Measurements from ENCODE around the gene ACSM3. TPM values are rescaled to one million over a fixed set of nuclear protein-coding genes. Genes with fewer than 3 reads are reported as not detected.
A peak's percentile ranks its signal among the peaks of the same experiment; 100 is the strongest.
"Not testable (repeated sequence)": the region's sequence is repeated elsewhere in the genome, so short reads cannot be mapped to it uniquely, and the experiment has no call there.

Gene ACSM3, protein sequence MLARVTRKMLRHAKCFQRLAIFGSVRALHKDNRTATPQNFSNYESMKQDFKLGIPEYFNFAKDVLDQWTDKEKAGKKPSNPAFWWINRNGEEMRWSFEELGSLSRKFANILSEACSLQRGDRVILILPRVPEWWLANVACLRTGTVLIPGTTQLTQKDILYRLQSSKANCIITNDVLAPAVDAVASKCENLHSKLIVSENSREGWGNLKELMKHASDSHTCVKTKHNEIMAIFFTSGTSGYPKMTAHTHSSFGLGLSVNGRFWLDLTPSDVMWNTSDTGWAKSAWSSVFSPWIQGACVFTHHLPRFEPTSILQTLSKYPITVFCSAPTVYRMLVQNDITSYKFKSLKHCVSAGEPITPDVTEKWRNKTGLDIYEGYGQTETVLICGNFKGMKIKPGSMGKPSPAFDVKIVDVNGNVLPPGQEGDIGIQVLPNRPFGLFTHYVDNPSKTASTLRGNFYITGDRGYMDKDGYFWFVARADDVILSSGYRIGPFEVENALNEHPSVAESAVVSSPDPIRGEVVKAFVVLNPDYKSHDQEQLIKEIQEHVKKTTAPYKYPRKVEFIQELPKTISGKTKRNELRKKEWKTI
- total RNA-seq: 0.40 and 0.48 TPM in 2 replicates
- long read RNA-seq, partial matches to known transcripts: 0 of 2 reads
- long read RNA-seq, other reads (novel, unspliced or antisense): 2 of 2 reads

DNA sequence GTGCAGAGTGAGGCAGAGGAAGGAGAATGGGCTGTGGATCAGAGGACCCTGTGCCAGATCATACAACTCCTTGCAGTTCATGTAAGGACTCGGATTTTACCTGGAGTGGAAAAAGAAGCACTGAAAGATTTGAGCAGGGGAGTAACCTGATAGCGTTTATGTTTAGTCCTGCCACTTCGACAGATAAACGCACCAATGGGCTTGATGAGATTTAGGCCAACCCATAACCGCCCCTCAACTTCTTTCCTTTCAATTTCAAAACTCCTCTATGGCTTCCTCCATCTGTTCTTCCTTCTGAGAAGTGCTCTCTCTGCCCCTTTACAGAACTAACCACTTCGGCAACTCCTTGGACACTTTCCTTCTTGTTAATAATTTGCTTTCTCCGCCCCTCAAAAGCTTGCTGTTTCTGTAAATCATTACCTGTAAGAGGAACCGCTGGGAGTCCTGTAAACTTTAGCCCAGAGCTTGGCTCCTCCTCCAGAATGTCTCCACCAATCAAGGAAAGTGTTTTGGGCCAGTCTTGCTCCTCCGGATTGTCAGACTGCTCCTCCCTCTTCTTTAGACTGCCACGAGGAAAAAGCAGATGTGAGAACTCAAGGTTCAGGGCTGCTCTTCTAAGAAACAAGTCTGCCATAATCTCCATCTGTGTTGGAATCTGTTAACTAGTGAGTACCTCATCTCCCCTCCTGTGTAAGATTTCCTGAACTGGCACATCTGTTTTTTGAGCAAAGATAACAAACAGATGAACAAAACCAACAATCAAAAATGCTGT is at the start of gene ACSM3:
Gene ACSM3, plus strand, starts transcription at position 554 of the 772 bp plus-strand sequence. CDS start 6,021 bp downstream, outside the sequence.
- Mint-ChIP-seq H3K27me3 (ENCODE audit: low read depth) (peaks cover 14% of the 10 kb centered on the region), H3K27ac (ENCODE audit: unreplicated experiment) (peak within 1 kb of the TSS; percentile 8), H3K9me3 (peaks cover 5% of the 10 kb centered on the region), H3K36me3 (ENCODE audit: low read depth) (no peaks in the 10 kb centered on the region), H3K4me3 (peak within 1 kb of the TSS; percentile 68), H3K4me1 (peaks cover 6% of the 10 kb centered on the region)
- TF ChIP-seq, protein P1, sequence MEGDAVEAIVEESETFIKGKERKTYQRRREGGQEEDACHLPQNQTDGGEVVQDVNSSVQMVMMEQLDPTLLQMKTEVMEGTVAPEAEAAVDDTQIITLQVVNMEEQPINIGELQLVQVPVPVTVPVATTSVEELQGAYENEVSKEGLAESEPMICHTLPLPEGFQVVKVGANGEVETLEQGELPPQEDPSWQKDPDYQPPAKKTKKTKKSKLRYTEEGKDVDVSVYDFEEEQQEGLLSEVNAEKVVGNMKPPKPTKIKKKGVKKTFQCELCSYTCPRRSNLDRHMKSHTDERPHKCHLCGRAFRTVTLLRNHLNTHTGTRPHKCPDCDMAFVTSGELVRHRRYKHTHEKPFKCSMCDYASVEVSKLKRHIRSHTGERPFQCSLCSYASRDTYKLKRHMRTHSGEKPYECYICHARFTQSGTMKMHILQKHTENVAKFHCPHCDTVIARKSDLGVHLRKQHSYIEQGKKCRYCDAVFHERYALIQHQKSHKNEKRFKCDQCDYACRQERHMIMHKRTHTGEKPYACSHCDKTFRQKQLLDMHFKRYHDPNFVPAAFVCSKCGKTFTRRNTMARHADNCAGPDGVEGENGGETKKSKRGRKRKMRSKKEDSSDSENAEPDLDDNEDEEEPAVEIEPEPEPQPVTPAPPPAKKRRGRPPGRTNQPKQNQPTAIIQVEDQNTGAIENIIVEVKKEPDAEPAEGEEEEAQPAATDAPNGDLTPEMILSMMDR (conservative IDR thresholded peaks at IDR 0.05): no peak
- DNase-seq (ENCODE audit: low read depth, low spot score): no peak

DNA sequence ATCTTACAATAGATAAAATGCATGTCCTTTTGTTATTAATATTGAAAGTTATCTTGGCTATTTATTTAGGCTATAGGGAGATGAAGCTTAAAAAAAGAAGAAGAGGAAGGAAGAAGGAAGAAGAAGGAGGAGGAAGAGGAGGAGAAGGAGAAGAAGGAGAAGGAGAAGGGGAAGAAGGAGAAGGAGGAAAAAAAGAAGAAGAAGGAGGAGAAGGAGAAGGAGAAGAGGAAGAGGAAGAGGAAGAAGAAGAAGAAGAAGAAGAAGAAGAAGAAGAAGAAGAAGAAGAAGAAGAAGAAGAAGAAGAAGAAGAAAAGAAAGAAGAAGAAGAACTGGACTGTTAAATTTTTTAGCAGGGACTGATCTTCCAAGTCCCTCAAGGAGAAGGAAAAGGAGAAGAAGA is 46.1 kb upstream of the ACSM3 start:
- peaks cover 25% of the 10 kb centered on the region for H3K27me3 Mint-ChIP-seq (ENCODE audit: low read depth)
- not testable (repeated sequence) for H3K27ac Mint-ChIP-seq (ENCODE audit: unreplicated experiment); DNase-seq (ENCODE audit: low read depth, low spot score); H3K36me3 Mint-ChIP-seq (ENCODE audit: low read depth); H3K4me1 Mint-ChIP-seq; H3K4me3 Mint-ChIP-seq; H3K9me3 Mint-ChIP-seq

DNA sequence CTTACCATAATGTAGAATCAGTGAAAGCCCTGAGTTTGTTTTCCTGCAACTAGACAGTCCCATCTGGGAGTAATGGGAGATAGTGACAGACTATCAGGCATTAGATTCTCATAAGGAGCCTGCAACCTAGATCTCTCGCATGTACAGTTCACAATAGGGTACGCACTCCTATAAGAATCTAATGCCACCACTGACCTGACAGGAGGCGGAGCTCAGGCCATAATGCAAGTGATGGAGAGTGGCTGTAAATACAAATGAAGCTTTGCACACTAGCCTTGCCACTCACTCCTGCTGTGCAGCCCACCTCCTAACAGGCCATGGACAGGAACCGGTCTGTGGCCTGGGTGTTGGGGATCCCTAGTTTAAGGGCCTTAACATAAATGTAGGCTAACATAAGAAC is 43.6 kb upstream of the ACSM3 start:
- H3K9me3 Mint-ChIP-seq: no peaks in the 10 kb centered on the region

GRCh38 chr16:20726661-20727060 is 37.2 kb upstream of the ACSM3 start:
- no peaks in the 10 kb centered on the region for H3K4me1 Mint-ChIP-seq
- H3K36me3 Mint-ChIP-seq (ENCODE audit: low read depth): no peaks in the 10 kb centered on the region
- H3K27me3 Mint-ChIP-seq (ENCODE audit: low read depth): no peaks in the 10 kb centered on the region
- no peak for DNase-seq (ENCODE audit: low read depth, low spot score)
- TF ChIP-seq, protein P1 (conservative IDR thresholded peaks at IDR 0.05): no peak
- no peak overlapping the region for H3K4me3 Mint-ChIP-seq
- H3K27ac Mint-ChIP-seq (ENCODE audit: unreplicated experiment): no peak overlapping the region
- no peaks in the 10 kb centered on the region for H3K9me3 Mint-ChIP-seq

More for the DNA sequence above, 43.6 kb upstream of the ACSM3 start:
- no peak overlapping the region for H3K27ac Mint-ChIP-seq (ENCODE audit: unreplicated experiment)
- no peaks in the 10 kb centered on the region for H3K36me3 Mint-ChIP-seq (ENCODE audit: low read depth)
- no peaks in the 10 kb centered on the region for H3K4me1 Mint-ChIP-seq
- TF ChIP-seq, protein P1 (conservative IDR thresholded peaks at IDR 0.05): no peak
- no peak for DNase-seq (ENCODE audit: low read depth, low spot score)
- no peak overlapping the region for H3K4me3 Mint-ChIP-seq
- peaks cover 13% of the 10 kb centered on the region for H3K27me3 Mint-ChIP-seq (ENCODE audit: low read depth)

- Mint-ChIP-seq H3K27me3 (ENCODE audit: low read depth) (no peaks in the 10 kb centered on the region), H3K4me3 (no peak overlapping the region), H3K4me1 (no peaks in the 10 kb centered on the region), H3K9me3 (no peaks in the 10 kb centered on the region), H3K36me3 (ENCODE audit: low read depth) (no peaks in the 10 kb centered on the region), H3K27ac (ENCODE audit: unreplicated experiment) (no peak overlapping the region)
- TF ChIP-seq, protein P1 (conservative IDR thresholded peaks at IDR 0.05): no peak
- DNase-seq (ENCODE audit: low read depth, low spot score): no peak
Observed at GRCh38 chr16:20727181-20727580, 36.6 kb upstream of the ACSM3 start.

Data from neural crest cell (in vitro differentiated cells).